Neuronal stem cell (in vitro differentiated cells): ENCODE data around the gene ZBED1.
A peak's percentile ranks its signal among the peaks of the same experiment; 100 is the strongest.
"Not testable (repeated sequence)": the region's sequence is repeated elsewhere in the genome, so short reads cannot be mapped to it uniquely, and the experiment has no call there.

Experiments used
- DNase-seq: peaks from one replicate; pipeline ENCODE4 v3.0.0-alpha.2; 2013; ENCODE audit warnings: low spot score
- H2AFZ ChIP-seq: one replicate; pipeline ENCODE4 v1.6.1; 2013; ENCODE audit warnings: mild to moderate bottlenecking, low read length, inconsistent platforms
- H2AK5ac ChIP-seq: 2 replicates; pipeline ENCODE4 v1.6.1; 2013; ENCODE audit warnings: low read depth, mild to moderate bottlenecking, inconsistent platforms, low read length, moderate library complexity, mixed read lengths
- H2BK120ac ChIP-seq: 2 replicates; pipeline ENCODE4 v1.6.1; 2013; ENCODE audit warnings: low read depth, mild to moderate bottlenecking, inconsistent platforms, low read length, moderate library complexity, mixed read lengths
- H2BK12ac ChIP-seq: one replicate; pipeline ENCODE4 v1.6.1; 2013; ENCODE audit warnings: low read length, inconsistent platforms
- H2BK15ac ChIP-seq: 2 replicates; pipeline ENCODE4 v1.6.1; 2013; ENCODE audit warnings: mild to moderate bottlenecking, low read length, inconsistent platforms, mixed read lengths
- H2BK5ac ChIP-seq: one replicate; pipeline ENCODE4 v1.6.1; 2013; ENCODE audit warnings: inconsistent platforms, mild to moderate bottlenecking, low read length, moderate library complexity
- H3K14ac ChIP-seq: one replicate; pipeline ENCODE4 v1.6.1; 2013; ENCODE audit warnings: low read length, inconsistent platforms
- H3K18ac ChIP-seq: 2 replicates; pipeline ENCODE4 v1.6.1; 2013; ENCODE audit warnings: low read length, inconsistent platforms
- H3K23ac ChIP-seq: 2 replicates; pipeline ENCODE4 v1.6.1; 2013; ENCODE audit warnings: low read depth, mild to moderate bottlenecking, mixed read lengths, low read length, inconsistent platforms; ENCODE audit not compliant: poor library complexity
- H3K27ac ChIP-seq: replicated peaks from 3 replicates; pipeline ENCODE4 v1.5.1; 2013; ENCODE audit warnings: low read length, inconsistent platforms
- H3K27me3 ChIP-seq, 3 experiments: 2 replicates each; pipeline ENCODE4 v1.6.1; 2013; ENCODE audit warnings: low read length in 3 of 3, mild to moderate bottlenecking in 2 of 3, inconsistent platforms in 1 of 3, low read depth in 1 of 3, mixed read lengths in 1 of 3, moderate library complexity in 1 of 3; ENCODE audit not compliant: control insufficient read depth in 3 of 3, insufficient read depth in 3 of 3
- H3K36me3 ChIP-seq, 2 donors: replicated peaks in 1 of 2; 2 replicates each; pipeline ENCODE4 v1.6.1; 2013; ENCODE audit warnings: low read length in 2 of 2; ENCODE audit not compliant: control insufficient read depth in 2 of 2, insufficient read depth in 2 of 2
- H3K4ac ChIP-seq: 2 replicates; pipeline ENCODE4 v1.6.1; 2013; ENCODE audit warnings: inconsistent platforms, mild to moderate bottlenecking, low read length, moderate library complexity
- H3K4me1 ChIP-seq, 2 donors: 1 replicate in 1 of 2; 2 replicates in 1 of 2; pipeline ENCODE4 v1.6.1; 2013; ENCODE audit warnings: low read length in 2 of 2, low read depth in 1 of 2; ENCODE audit not compliant: control insufficient read depth in 2 of 2, insufficient read depth in 1 of 2
- H3K4me2 ChIP-seq: one replicate; pipeline ENCODE4 v1.6.1; 2013; ENCODE audit warnings: mild to moderate bottlenecking, low read length, inconsistent platforms; ENCODE audit not compliant: insufficient read depth, poor library complexity, severe bottlenecking
- H3K4me3 ChIP-seq, 2 donors: 2 replicates each; pipeline ENCODE4 v1.5.1; 2013; ENCODE audit warnings: low read length in 2 of 2, mild to moderate bottlenecking in 2 of 2, inconsistent platforms in 1 of 2, moderate library complexity in 1 of 2
- H3K79me1 ChIP-seq: one replicate; pipeline ENCODE4 v1.6.1; 2013; ENCODE audit warnings: low read depth, mild to moderate bottlenecking, inconsistent platforms, low read length, moderate library complexity
- H3K9ac ChIP-seq: one replicate; pipeline ENCODE4 v1.6.1; 2013; ENCODE audit warnings: mild to moderate bottlenecking, low read depth, low read length, inconsistent platforms; ENCODE audit not compliant: poor library complexity
- H3K9me3 ChIP-seq, 2 donors: replicated peaks in 1 of 2; 2 replicates each; pipeline versions ENCODE3 to v1.6.1; 2013; ENCODE audit warnings: low read length in 2 of 2, mild to moderate bottlenecking in 2 of 2, inconsistent platforms in 1 of 2, low read depth in 1 of 2, mixed read lengths in 1 of 2, moderate library complexity in 1 of 2; ENCODE audit not compliant: control insufficient read depth in 2 of 2, insufficient read depth in 1 of 2
- H4K8ac ChIP-seq: one replicate; pipeline ENCODE4 v1.6.1; 2013; ENCODE audit warnings: low read depth, mild to moderate bottlenecking, inconsistent platforms, low read length, moderate library complexity
- H4K91ac ChIP-seq: one replicate; pipeline ENCODE4 v1.6.1; 2013; ENCODE audit warnings: low read length, low read depth, mild to moderate bottlenecking, inconsistent platforms; ENCODE audit not compliant: poor library complexity
- WGBS, 2 donors: extraction: QIAGEN DNeasy Blood & Tissue Kit; methylation state at CpG; one replicate each; pipeline ENCODE4 v1.1.7; 2013; ENCODE audit warnings: missing lambda C conversion rate in 2 of 2, mixed read lengths in 1 of 2; ENCODE audit not compliant: insufficient read length in 2 of 2, insufficient replicate concordance in 1 of 2; ENCODE audit errors: extremely low coverage in 2 of 2; 5-methylcytosine and 5-hydroxymethylcytosine counted together

ZBED1 gene

DNA sequence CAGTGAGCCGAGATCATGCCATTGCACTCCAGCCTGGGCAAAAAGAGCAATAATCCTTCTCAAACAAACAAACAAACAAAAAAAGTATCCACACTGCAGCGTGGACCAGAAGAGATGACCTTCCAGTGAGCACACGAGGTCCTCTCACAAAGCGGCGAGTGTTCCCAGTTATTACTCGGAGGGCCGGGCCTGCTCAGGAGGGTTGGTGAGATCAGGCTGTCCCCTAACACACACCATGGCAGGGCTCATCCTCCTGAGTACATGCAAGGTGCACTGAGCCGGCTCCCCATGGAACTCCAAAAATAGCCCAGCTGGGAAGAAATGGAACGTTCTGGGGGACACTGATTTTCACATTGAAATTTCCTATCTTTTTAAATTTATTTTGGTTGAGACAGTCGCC, 40.7 kb downstream of the ZBED1 start:
- H3K4me1 ChIP-seq = peaks cover 9 to 16% of the 10 kb centered on the region in 2 donors
- H3K27me3 ChIP-seq, H2BK15ac ChIP-seq, H3K9ac ChIP-seq, H2BK5ac ChIP-seq, H3K4me2 ChIP-seq, H4K8ac ChIP-seq, H3K4ac ChIP-seq, H2AFZ ChIP-seq, H3K18ac ChIP-seq, H3K23ac ChIP-seq, H3K9me3 ChIP-seq, H3K79me1 ChIP-seq, H2AK5ac ChIP-seq, H2BK120ac ChIP-seq, H2BK12ac ChIP-seq, DNase-seq, H3K27ac ChIP-seq, H3K4me3 ChIP-seq, H3K36me3 ChIP-seq, H4K91ac ChIP-seq, H3K14ac ChIP-seq: not testable (repeated sequence)
- no CpG with 5 or more reads among the region's 10 CpGs for WGBS, 2 donors

DNA sequence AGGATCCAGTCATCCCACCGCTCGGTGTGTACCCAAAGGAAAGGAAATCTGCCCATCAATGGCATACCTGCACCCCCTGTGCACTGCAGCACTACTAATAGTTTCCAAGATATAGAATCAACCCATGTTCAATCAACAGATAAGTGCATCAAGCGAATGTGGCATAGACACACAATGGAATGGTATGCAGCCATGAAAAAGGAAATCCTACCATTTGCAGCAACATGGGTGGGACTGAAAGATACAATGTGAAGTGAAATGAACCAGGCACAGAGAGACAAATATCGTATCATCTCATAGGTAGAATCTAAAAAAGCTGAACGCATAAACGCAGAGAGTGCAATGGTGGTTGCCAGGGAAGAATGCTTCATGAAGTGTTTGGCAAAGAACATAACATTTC, 42.5 kb downstream of the ZBED1 start:
- Histone ChIP-seq H3K4me3 (no peak overlapping the region), H4K91ac (no peak overlapping the region), H3K14ac (no peak overlapping the region), H3K36me3 (no peaks in the 10 kb centered on the region), H3K4ac (no peak overlapping the region), H2BK12ac (no peak overlapping the region), H2BK120ac (no peak overlapping the region), H3K27ac (no peak overlapping the region), H3K9me3 (peaks cover 2 to 3% of the 10 kb centered on the region in 2 donors), H3K18ac (no peak overlapping the region), H2AK5ac (no peak overlapping the region), H3K27me3 (no peaks in the 10 kb centered on the region), H3K79me1 (peaks cover 7% of the 10 kb centered on the region), H3K9ac (no peak overlapping the region), H4K8ac (no peak overlapping the region), H3K4me1 (peaks cover 7% of the 10 kb centered on the region in 2 donors), H3K23ac (no peak overlapping the region), H2BK5ac (no peak overlapping the region), H2AFZ (no peak overlapping the region), H2BK15ac (no peak overlapping the region), H3K4me2 (no peak overlapping the region)
- no CpG with 5 or more reads among the region's 6 CpGs for WGBS, 2 donors
- no peak for DNase-seq

DNA sequence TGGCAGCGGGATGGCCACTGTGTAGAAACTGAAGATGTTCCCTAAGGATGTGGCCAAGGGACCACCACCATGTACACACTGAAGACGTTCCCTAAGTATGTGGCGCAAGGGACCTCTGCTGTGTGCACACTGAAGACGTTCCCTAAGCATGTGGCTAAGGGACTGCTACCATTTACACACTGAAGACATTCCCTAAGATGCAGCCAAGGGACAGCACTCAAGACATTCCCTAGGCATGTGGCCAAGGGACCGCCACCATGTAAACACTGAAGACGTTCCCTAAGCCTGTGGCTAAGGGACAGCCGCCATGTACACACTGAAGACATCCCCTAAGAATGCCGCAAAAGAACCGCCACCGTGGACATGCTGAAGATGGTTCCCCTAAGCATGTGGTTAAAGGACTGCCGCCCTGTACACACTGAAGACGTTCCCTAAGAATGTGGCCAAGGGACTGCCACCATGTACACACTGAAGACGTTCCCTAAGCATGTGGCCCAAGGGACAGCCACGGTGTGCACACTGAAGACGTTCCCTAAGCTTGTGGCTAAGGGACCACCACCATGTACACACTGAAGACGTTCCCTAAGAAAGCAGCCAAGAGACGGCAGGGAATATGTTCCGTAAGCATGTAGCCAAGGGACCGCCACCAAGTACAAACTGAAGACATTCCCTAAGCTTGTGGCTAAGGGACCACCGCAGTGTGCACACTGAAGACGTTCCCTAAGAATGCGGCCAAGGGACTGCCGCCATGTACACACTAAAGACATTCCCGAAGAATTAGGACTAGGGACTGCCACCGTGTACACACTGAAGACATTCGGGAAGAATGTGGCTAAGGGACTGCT, 43.3 kb downstream of the ZBED1 start:
- no peak overlapping the region for H3K9ac ChIP-seq
- no peak for DNase-seq
- H2BK12ac ChIP-seq = no peak overlapping the region
- peaks cover 2 to 7% of the 10 kb centered on the region in 2 donors for H3K9me3 ChIP-seq
- H3K27me3 ChIP-seq = no peaks in the 10 kb centered on the region
- no peak overlapping the region for H3K4me2 ChIP-seq
- peak overlapping the region; percentile 32 for H3K18ac ChIP-seq
- no peak overlapping the region for H4K8ac ChIP-seq
- no peak overlapping the region for H2BK5ac ChIP-seq
- WGBS, 2 donors = no CpG with 5 or more reads among the region's 26 CpGs
- H2BK120ac ChIP-seq = no peak overlapping the region
- H3K27ac ChIP-seq = no peak overlapping the region
- no peak overlapping the region for H2AFZ ChIP-seq
- no peak overlapping the region for H4K91ac ChIP-seq
- H3K4me3 ChIP-seq = no peak overlapping the region
- peak overlapping the region; percentile 20 for H3K23ac ChIP-seq
- peaks cover 9% of the 10 kb centered on the region for H3K79me1 ChIP-seq
- H3K14ac ChIP-seq = no peak overlapping the region
- no peaks in the 10 kb centered on the region for H3K36me3 ChIP-seq
- H3K4me1 ChIP-seq = peaks cover 0 to 2% of the 10 kb centered on the region in 2 donors
- no peak overlapping the region for H2AK5ac ChIP-seq
- H3K4ac ChIP-seq = no peak overlapping the region
- no peak overlapping the region for H2BK15ac ChIP-seq

DNA sequence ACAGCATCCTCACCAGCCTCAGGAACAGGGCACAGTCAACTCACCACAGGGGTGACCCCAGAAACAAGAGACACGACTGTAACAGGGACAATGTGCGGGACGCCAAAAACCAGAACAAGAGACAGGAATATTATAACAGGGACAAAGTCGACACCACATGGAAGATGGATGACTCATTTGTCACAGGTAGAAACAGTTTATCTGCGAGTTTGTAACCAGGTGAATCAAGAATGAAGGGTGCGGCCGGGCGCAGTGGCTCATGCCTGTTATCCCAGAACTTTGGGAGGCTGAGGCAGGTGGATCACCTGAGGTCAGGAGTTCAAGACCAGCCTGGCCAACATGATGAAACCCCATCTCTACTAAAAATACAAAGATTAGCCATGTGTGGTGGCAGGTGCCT, 44.7 kb downstream of the ZBED1 start:
- not testable (repeated sequence) for H3K4me1 ChIP-seq, DNase-seq, H2BK5ac ChIP-seq, H3K27ac ChIP-seq, H3K9me3 ChIP-seq, H3K4me3 ChIP-seq, H3K18ac ChIP-seq, H3K4ac ChIP-seq, H2BK120ac ChIP-seq, H2AFZ ChIP-seq, H2BK15ac ChIP-seq, H3K36me3 ChIP-seq, H3K23ac ChIP-seq, H4K8ac ChIP-seq, H4K91ac ChIP-seq, H3K4me2 ChIP-seq, H3K9ac ChIP-seq, H2AK5ac ChIP-seq, H2BK12ac ChIP-seq, H3K27me3 ChIP-seq, H3K14ac ChIP-seq
- WGBS, 2 donors = no CpG with 5 or more reads among the region's 8 CpGs
- peaks cover 11% of the 10 kb centered on the region for H3K79me1 ChIP-seq
